ENCODE results near the gene DDIT4. TPM values are rescaled to one million over a fixed set of nuclear protein-coding genes. Genes with fewer than 3 reads are reported as not detected.

The DDIT4 gene
- total and polyA plus RNA-seq, 9 of the 15 experiments (the other 6 are each of a cell fraction or from before 2014, with no cell fraction given): 8.2 to 675 (median 159) TPM

DNA sequence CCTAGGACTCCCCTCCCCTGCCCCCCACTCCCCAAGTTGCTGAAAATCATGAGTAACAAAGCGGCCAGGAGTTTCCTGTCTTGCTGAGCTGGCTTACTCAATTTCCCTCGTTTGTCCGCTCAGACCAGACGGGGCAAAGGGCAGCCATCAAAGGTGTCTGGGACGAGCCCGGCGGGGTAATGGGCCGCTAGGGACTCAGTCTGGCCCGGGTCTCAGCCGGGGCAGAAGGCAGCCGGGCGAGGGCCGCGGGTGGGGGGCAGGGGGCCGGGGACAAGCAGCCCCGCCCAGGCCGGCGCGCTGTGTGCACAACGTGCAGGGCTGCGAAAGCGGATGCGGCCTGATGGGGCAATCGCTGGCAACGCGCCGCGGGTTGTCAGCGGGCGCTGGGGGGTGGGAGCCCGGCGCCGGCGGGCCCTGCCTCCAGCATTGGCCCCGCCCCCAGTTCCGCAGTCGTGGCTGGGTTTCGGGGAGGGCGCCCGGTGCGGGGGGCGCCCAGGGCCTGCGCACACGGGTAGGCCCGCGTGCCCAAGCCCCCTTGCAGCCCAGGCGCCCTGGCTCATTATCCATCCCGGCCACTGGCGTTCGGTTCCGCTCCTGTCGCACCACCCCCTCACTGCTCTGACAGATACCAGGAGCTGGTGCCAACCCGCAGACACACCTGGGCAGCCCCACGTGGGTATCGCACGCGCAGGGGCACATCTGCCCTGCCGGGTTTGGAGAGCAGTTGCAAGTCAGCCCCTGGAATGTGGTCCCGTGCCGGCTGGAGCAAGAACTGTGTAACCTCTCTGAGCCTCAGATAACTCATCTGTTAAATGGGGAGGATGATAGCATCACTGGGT, 45.9 kb downstream of the DDIT4 start (continued):
- TF ChIP-seq, protein P1, sequence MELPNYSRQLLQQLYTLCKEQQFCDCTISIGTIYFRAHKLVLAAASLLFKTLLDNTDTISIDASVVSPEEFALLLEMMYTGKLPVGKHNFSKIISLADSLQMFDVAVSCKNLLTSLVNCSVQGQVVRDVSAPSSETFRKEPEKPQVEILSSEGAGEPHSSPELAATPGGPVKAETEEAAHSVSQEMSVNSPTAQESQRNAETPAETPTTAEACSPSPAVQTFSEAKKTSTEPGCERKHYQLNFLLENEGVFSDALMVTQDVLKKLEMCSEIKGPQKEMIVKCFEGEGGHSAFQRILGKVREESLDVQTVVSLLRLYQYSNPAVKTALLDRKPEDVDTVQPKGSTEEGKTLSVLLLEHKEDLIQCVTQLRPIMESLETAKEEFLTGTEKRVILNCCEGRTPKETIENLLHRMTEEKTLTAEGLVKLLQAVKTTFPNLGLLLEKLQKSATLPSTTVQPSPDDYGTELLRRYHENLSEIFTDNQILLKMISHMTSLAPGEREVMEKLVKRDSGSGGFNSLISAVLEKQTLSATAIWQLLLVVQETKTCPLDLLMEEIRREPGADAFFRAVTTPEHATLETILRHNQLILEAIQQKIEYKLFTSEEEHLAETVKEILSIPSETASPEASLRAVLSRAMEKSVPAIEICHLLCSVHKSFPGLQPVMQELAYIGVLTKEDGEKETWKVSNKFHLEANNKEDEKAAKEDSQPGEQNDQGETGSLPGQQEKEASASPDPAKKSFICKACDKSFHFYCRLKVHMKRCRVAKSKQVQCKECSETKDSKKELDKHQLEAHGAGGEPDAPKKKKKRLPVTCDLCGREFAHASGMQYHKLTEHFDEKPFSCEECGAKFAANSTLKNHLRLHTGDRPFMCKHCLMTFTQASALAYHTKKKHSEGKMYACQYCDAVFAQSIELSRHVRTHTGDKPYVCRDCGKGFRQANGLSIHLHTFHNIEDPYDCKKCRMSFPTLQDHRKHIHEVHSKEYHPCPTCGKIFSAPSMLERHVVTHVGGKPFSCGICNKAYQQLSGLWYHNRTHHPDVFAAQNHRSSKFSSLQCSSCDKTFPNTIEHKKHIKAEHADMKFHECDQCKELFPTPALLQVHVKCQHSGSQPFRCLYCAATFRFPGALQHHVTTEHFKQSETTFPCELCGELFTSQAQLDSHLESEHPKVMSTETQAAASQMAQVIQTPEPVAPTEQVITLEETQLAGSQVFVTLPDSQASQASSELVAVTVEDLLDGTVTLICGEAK (IDR thresholded peaks at IDR 0.05): no peak
- TF ChIP-seq, protein P1 (CRISPR knock-in tag; IDR thresholded peaks at IDR 0.05): no peak
- TF ChIP-seq, protein P2, sequence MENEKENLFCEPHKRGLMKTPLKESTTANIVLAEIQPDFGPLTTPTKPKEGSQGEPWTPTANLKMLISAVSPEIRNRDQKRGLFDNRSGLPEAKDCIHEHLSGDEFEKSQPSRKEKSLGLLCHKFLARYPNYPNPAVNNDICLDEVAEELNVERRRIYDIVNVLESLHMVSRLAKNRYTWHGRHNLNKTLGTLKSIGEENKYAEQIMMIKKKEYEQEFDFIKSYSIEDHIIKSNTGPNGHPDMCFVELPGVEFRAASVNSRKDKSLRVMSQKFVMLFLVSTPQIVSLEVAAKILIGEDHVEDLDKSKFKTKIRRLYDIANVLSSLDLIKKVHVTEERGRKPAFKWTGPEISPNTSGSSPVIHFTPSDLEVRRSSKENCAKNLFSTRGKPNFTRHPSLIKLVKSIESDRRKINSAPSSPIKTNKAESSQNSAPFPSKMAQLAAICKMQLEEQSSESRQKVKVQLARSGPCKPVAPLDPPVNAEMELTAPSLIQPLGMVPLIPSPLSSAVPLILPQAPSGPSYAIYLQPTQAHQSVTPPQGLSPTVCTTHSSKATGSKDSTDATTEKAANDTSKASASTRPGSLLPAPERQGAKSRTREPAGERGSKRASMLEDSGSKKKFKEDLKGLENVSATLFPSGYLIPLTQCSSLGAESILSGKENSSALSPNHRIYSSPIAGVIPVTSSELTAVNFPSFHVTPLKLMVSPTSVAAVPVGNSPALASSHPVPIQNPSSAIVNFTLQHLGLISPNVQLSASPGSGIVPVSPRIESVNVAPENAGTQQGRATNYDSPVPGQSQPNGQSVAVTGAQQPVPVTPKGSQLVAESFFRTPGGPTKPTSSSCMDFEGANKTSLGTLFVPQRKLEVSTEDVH (IDR thresholded peaks at IDR 0.05; ENCODE audit: low read depth, partially characterized antibody): no peak
- TF ChIP-seq, protein P3, sequence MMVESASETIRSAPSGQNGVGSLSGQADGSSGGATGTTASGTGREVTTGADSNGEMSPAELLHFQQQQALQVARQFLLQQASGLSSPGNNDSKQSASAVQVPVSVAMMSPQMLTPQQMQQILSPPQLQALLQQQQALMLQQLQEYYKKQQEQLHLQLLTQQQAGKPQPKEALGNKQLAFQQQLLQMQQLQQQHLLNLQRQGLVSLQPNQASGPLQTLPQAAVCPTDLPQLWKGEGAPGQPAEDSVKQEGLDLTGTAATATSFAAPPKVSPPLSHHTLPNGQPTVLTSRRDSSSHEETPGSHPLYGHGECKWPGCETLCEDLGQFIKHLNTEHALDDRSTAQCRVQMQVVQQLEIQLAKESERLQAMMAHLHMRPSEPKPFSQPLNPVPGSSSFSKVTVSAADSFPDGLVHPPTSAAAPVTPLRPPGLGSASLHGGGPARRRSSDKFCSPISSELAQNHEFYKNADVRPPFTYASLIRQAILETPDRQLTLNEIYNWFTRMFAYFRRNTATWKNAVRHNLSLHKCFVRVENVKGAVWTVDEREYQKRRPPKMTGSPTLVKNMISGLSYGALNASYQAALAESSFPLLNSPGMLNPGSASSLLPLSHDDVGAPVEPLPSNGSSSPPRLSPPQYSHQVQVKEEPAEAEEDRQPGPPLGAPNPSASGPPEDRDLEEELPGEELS (CRISPR knock-in tag; IDR thresholded peaks at IDR 0.05; ENCODE audit: borderline replicate concordance): no peak
- TF ChIP-seq, protein P4, sequence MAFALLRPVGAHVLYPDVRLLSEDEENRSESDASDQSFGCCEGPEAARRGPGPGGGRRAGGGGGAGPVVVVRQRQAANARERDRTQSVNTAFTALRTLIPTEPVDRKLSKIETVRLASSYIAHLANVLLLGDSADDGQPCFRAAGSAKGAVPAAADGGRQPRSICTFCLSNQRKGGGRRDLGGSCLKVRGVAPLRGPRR (CRISPR knock-in tag; IDR thresholded peaks at IDR 0.05): peak; percentile 72; the same call in 1 of the 2 replicates
- TF ChIP-seq TFAP4 (CRISPR knock-in tag; IDR thresholded peaks at IDR 0.05; ENCODE audit: borderline replicate concordance) (no peak), NFXL1 (CRISPR knock-in tag; IDR thresholded peaks at IDR 0.05) (peak; percentile 72; the same call in 1 of the 2 replicates), TOE1 (IDR thresholded peaks at IDR 0.05; ENCODE audit: borderline replicate concordance) (no peak), TOE1 (CRISPR knock-in tag; IDR thresholded peaks at IDR 0.05; ENCODE audit: borderline replicate concordance, low read depth) (peak; percentile 61; the same call in 1 of the 2 replicates)
